ENCODE measurements around the gene GMPR2. TPM values are rescaled to one million over a fixed set of nuclear protein-coding genes. Genes with fewer than 3 reads are reported as not detected.

Gene GMPR2
- total and polyA plus RNA-seq, 2 of the 13 experiments (the other 11 are each of a cell fraction or from before 2014, with no cell fraction given), result 210 to 273 TPM

GRCh38 chr14:24283796-24284460 lies 51.2 kb downstream of the GMPR2 start (continued):
- no peak for TF ChIP-seq GMEB2 (CRISPR knock-in tag; IDR thresholded peaks at IDR 0.05; ENCODE audit: low read depth)
- TF ChIP-seq DNMT1 (CRISPR knock-in tag; IDR thresholded peaks at IDR 0.05), result 0 out of 2 replicates have a peak, but pooled peaks have one; percentile 3
- peak; percentile 17; the same call in 1 of the 2 replicates for TF ChIP-seq KAT2B (IDR thresholded peaks at IDR 0.05; ENCODE audit: borderline replicate concordance, low read depth, low read length)
- TF ChIP-seq PAWR (CRISPR knock-in tag; IDR thresholded peaks at IDR 0.05; ENCODE audit: borderline replicate concordance), result no peak
- 0 out of 2 replicates have a peak, but pooled peaks have one; percentile 14 for TF ChIP-seq PREB (CRISPR knock-in tag; IDR thresholded peaks at IDR 0.05)
- no peak for TF ChIP-seq CREM (IDR thresholded peaks at IDR 0.05)
- TF ChIP-seq CREM (CRISPR knock-in tag; IDR thresholded peaks at IDR 0.05), result no peak
- TF ChIP-seq ZBTB40 (IDR thresholded peaks at IDR 0.05), result no peak
- 0 out of 2 replicates have a peak, but pooled peaks have one; percentile 0 for TF ChIP-seq ZBTB40 (CRISPR knock-in tag; IDR thresholded peaks at IDR 0.05)
